ENCODE data around the gene TNIP3.

- TF ChIP-seq POLR2A (IDR thresholded peaks at IDR 0.05), result no peak
- TF ChIP-seq CTCF (IDR thresholded peaks at IDR 0.05 in 8 of 11, conservative IDR thresholded peaks at IDR 0.05 in 3 of 11), result no peak
These were observed 20.1 kb downstream of the TNIP3 start for GRCh38 chr4:121144021-121144420.
